ENCODE data around the gene STPG4. TPM values are rescaled to one million over a fixed set of nuclear protein-coding genes. Genes with fewer than 3 reads are reported as not detected.

The STPG4 gene
- total and polyA plus RNA-seq, 10 donors, result 0.19 to 2.2 (median 0.89) TPM; not detected in 3

GRCh38 chr2:47067788-47068407 lies 87.2 kb downstream of the STPG4 start:
- Histone ChIP-seq H3K27me3 (replicated peaks in 1 of 7) (no peaks in the 10 kb centered on the region), H3K27ac (peak overlapping the region in 7 of 8 donors; percentile 79 to 90 (median 88)), H3K9me3 (no peaks in the 10 kb centered on the region), H3K36me3 (peaks cover 0 to 78% (median 13%) of the 10 kb centered on the region in 6 donors), H3K4me1 (peaks cover 64 to 98% (median 89%) of the 10 kb centered on the region in 6 donors), H3K4me3 (no peak overlapping the region)
- intact Hi-C loops (cut with DNase I; ENCODE audit: low total_unique reads), result no loop called here
- peak; percentile 61 to 68 (median 63) for TF ChIP-seq POLR2AphosphoS5 (IDR thresholded peaks at IDR 0.05)
- no peak for TF ChIP-seq POLR2A (IDR thresholded peaks at IDR 0.05)
- 66 to 75% (median 69%) methylated on average over 10 to 14 of the region's 14 CpGs for WGBS, 5 donors
- no peak for DNase-seq

DNA sequence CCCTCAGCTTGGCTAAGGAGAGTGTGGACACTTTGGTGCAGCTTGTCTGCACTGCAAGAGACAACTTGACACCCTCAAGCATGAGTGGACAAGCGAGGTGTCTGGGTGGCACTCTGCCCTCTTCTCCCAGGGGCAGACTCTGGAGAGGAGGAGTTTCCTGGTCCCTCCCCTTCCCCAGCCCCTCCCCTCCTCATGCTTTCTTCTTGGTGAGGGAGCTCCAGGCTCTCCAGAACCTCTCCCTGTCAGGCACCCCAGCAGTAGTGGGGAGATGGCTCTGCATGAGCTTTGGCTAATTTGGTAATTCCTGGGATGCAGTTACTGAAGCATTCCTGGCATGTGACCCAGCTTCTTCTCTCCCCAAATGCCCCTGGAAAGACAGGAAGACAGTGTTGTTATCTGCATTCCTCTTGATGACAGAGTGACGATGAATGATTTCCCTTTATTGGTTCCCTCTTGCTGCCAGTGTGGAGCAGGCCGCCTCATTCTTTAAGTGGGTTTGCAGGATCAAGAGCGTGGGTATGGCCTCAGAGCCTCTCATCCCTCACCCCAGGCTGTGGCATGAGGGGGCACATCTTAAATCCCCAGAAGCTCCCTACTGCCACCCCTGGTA lies 89.2 kb downstream of the STPG4 start:
- H3K27ac ChIP-seq, result peak overlapping the region; percentile 32 to 90 (median 81)

DNA sequence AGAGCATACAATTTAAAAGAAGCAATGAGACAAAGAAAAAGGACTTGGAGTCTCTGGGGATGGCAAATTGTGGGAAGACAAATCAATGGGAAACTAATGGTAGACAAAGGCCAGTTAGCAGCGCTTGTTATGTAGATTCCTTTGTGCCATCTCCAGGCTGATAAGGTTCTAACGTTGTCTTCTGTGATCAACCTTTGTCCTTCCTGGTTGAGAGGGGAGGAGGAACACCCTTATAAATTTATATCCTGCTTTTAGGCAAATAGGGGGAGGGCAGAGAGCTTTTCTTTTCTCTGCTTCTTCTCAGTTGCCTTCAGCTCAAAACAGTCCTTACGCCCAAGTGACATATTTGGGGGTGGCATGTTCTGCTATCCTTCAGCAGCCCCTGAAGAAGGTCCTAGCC lies 89.8 kb downstream of the STPG4 start:
- intact Hi-C loops (cut with DNase I; ENCODE audit: low total_unique reads), result no loop called here
- DNase-seq, result no peak
- H3K4me1 ChIP-seq, result peaks cover 42 to 94% (median 69%) of the 10 kb centered on the region in 6 donors
- 60 to 71% (median 69%) methylated on average over 3 of the region's 3 CpGs for WGBS, 5 donors
- H3K36me3 ChIP-seq, result peaks cover 0 to 92% (median 34%) of the 10 kb centered on the region in 6 donors
- H3K27me3 ChIP-seq (replicated peaks in 1 of 7), result no peaks in the 10 kb centered on the region
- H3K9me3 ChIP-seq, result no peaks in the 10 kb centered on the region
- no peak overlapping the region for H3K4me3 ChIP-seq
- H3K27ac ChIP-seq, result peak overlapping the region; percentile 32 to 90 (median 81)
- no peak for TF ChIP-seq POLR2A (IDR thresholded peaks at IDR 0.05)
- TF ChIP-seq, protein P1, sequence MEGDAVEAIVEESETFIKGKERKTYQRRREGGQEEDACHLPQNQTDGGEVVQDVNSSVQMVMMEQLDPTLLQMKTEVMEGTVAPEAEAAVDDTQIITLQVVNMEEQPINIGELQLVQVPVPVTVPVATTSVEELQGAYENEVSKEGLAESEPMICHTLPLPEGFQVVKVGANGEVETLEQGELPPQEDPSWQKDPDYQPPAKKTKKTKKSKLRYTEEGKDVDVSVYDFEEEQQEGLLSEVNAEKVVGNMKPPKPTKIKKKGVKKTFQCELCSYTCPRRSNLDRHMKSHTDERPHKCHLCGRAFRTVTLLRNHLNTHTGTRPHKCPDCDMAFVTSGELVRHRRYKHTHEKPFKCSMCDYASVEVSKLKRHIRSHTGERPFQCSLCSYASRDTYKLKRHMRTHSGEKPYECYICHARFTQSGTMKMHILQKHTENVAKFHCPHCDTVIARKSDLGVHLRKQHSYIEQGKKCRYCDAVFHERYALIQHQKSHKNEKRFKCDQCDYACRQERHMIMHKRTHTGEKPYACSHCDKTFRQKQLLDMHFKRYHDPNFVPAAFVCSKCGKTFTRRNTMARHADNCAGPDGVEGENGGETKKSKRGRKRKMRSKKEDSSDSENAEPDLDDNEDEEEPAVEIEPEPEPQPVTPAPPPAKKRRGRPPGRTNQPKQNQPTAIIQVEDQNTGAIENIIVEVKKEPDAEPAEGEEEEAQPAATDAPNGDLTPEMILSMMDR (IDR thresholded peaks at IDR 0.05 in 8 of 11, conservative IDR thresholded peaks at IDR 0.05 in 3 of 11), result no peak
- TF ChIP-seq POLR2AphosphoS5 (IDR thresholded peaks at IDR 0.05), result no peak

More for the DNA sequence above, 89.2 kb downstream of the STPG4 start:
- Histone ChIP-seq H3K4me1 (peaks cover 47 to 94% (median 74%) of the 10 kb centered on the region in 6 donors), H3K27me3 (replicated peaks in 1 of 7) (no peaks in the 10 kb centered on the region), H3K9me3 (no peaks in the 10 kb centered on the region), H3K4me3 (no peak overlapping the region), H3K36me3 (peaks cover 0 to 87% (median 30%) of the 10 kb centered on the region in 6 donors)
- intact Hi-C loops (cut with DNase I; ENCODE audit: low total_unique reads), result no loop called here
- 55 to 65% (median 57%) methylated on average over 4 of the region's 4 CpGs for WGBS, 5 donors
- DNase-seq, result no peak
- TF ChIP-seq POLR2A (IDR thresholded peaks at IDR 0.05) (no peak), POLR2AphosphoS5 (IDR thresholded peaks at IDR 0.05) (peak in 1 of 3 donors; percentile 57)
- TF ChIP-seq, protein P1 (IDR thresholded peaks at IDR 0.05 in 8 of 11, conservative IDR thresholded peaks at IDR 0.05 in 3 of 11), result no peak

DNA sequence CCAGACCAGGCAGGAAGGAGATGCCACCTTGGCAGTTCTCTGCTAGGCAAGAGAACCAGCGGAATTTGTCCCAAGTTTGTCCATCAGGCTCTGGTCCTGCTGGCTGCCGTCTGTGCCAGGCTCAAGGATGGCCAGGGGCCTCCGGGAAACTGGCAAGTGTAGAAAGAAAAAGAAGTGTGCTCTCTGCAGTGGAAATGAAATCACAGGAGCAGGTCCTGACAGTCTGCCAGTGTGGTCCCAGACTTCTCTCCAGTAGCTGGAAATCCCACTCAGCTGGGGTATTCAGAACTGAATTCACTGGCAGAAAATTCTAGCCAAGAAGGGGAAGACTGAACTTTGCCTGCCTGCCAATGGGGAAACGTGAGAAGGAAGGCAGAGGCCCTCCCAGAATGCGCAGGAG lies 91.0 kb downstream of the STPG4 start:
- Histone ChIP-seq H3K27me3 (replicated peaks in 1 of 7) (no peaks in the 10 kb centered on the region), H3K36me3 (peaks cover 0 to 99% (median 35%) of the 10 kb centered on the region in 6 donors), H3K9me3 (no peaks in the 10 kb centered on the region), H3K4me3 (no peak overlapping the region), H3K4me1 (peaks cover 29 to 91% (median 59%) of the 10 kb centered on the region in 6 donors), H3K27ac (peak overlapping the region in 7 of 8 donors; percentile 27 to 88 (median 73))
- 85 to 92% (median 87%) methylated on average over 5 of the region's 5 CpGs for WGBS, 5 donors
- intact Hi-C loops (cut with DNase I; ENCODE audit: low total_unique reads), result no loop called here
- no peak for DNase-seq
- TF ChIP-seq POLR2AphosphoS5 (IDR thresholded peaks at IDR 0.05), result no peak

DNA sequence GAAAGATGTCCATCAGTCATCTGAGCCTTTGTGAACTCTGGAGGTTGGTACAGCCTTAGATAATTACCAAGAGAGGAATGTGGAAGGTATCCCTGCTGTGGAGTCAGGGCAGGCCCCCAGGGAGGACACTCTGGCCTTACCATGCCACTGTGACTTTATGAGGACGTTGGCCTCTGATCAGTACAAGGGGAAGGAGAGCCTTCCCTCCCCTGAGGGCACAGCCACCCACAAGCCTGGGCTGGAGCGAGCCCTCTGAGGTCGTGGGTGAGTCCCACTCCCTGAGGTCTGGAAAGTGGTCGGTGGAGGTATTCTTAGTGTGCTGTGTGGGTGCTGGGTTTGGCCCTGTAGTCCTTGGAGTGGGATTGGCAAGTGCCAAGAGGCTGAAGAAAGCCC lies 91.6 kb downstream of the STPG4 start:
- H3K4me1 ChIP-seq, result peaks cover 24 to 91% (median 57%) of the 10 kb centered on the region in 6 donors
- no peaks in the 10 kb centered on the region for H3K27me3 ChIP-seq (replicated peaks in 1 of 7)
- H3K9me3 ChIP-seq, result no peaks in the 10 kb centered on the region
- no peak for DNase-seq
- peaks cover 0 to 95% (median 35%) of the 10 kb centered on the region in 6 donors for H3K36me3 ChIP-seq
- intact Hi-C loops (cut with DNase I; ENCODE audit: low total_unique reads), result no loop called here
- H3K4me3 ChIP-seq, result no peak overlapping the region
- peak overlapping the region in 7 of 8 donors; percentile 52 to 88 (median 73) for H3K27ac ChIP-seq
- TF ChIP-seq, protein P1 (IDR thresholded peaks at IDR 0.05 in 8 of 11, conservative IDR thresholded peaks at IDR 0.05 in 3 of 11), result no peak
- 56 to 80% (median 75%) methylated on average over 3 to 4 of the region's 4 CpGs for WGBS, 5 donors

Data from spleen (tissue), 11 donors.